MM.1S (cell line): ENCODE measurements around the gene ARFGEF2.

Experiments
- DNase-seq: peaks from one replicate; pipeline ENCODE4 v3.0.0-alpha.2; 2015
- H2AFZ ChIP-seq: fragments of 300-600 bp; sonication (generic); 2 replicates; pipeline ENCODE4 v1.6.0; 2016; ENCODE audit warnings: antibody characterized with exemption, low read length
- H3F3A ChIP-seq: fragments of 300-600 bp; sonication (generic); 2 replicates; pipeline ENCODE4 v1.6.1; 2016; ENCODE audit warnings: mild to moderate bottlenecking, antibody characterized with exemption, low read length, moderate library complexity, mixed read lengths; ENCODE audit not compliant: insufficient read depth
- H3K27ac ChIP-seq: fragments of 300-600 bp; sonication (generic); 2 replicates; pipeline ENCODE4 v1.5.1; 2016; ENCODE audit warnings: mild to moderate bottlenecking, low read length
- H3K27me3 ChIP-seq: fragments of 300-600 bp; sonication (generic); replicated peaks from 2 replicates; pipeline ENCODE4 v1.6.0; 2016; ENCODE audit warnings: low read length; ENCODE audit not compliant: insufficient read depth
- H3K36me3 ChIP-seq: fragments of 300-600 bp; sonication (generic); replicated peaks from 2 replicates; pipeline ENCODE4 v1.6.1; 2016; ENCODE audit warnings: mild to moderate bottlenecking, low read length, mixed read lengths; ENCODE audit not compliant: insufficient read depth
- H3K4me1 ChIP-seq: fragments of 300-600 bp; sonication (generic); 2 replicates; pipeline ENCODE4 v1.6.1; 2016; ENCODE audit warnings: low read length, mixed read lengths
- H3K4me2 ChIP-seq: fragments of 300-600 bp; sonication (generic); 2 replicates; pipeline ENCODE4 v1.6.0; 2016; ENCODE audit warnings: low read depth, low read length
- H3K4me3 ChIP-seq: fragments of 300-600 bp; sonication (generic); 2 replicates; pipeline ENCODE4 v1.5.1; 2016; ENCODE audit warnings: low read length, mixed read lengths
- H3K79me2 ChIP-seq: fragments of 300-600 bp; sonication (generic); 2 replicates; pipeline ENCODE4 v1.6.1; 2016; ENCODE audit warnings: mixed run types, low read length, mixed read lengths
- H3K9ac ChIP-seq: fragments of 300-600 bp; sonication (generic); 2 replicates; pipeline ENCODE4 v1.6.1; 2016; ENCODE audit warnings: low read length, mixed read lengths
- H3K9me2 ChIP-seq: fragments of 300-600 bp; sonication (generic); replicated peaks from 2 replicates; pipeline ENCODE4 v1.6.1; 2016; ENCODE audit warnings: mild to moderate bottlenecking, low read length, mixed read lengths; ENCODE audit not compliant: insufficient read depth
- H3K9me3 ChIP-seq: fragments of 300-600 bp; sonication (generic); replicated peaks from 2 replicates; pipeline ENCODE4 v1.6.1; 2016; ENCODE audit warnings: mild to moderate bottlenecking, low read length, mixed read lengths; ENCODE audit not compliant: insufficient read depth
- H4K20me1 ChIP-seq: fragments of 300-600 bp; sonication (generic); 2 replicates; pipeline ENCODE4 v1.6.1; 2016; ENCODE audit warnings: mild to moderate bottlenecking, low read length, moderate library complexity, mixed read lengths; ENCODE audit not compliant: insufficient read depth
- CTCF ChIP-seq: fragments of 300-600 bp; sonication (generic); IDR thresholded peaks from 2 replicates; pipeline ENCODE4 v1.5.1; 2016; ENCODE audit warnings: antibody characterized with exemption, low read length, mixed read lengths
- EZH2 ChIP-seq: fragments of 300-600 bp; sonication (generic); optimal IDR thresholded peaks from 2 replicates; pipeline ENCODE3; 2017; ENCODE audit warnings: low read depth, mild to moderate bottlenecking, antibody characterized with exemption, low read length, mixed read lengths
- EZH2phosphoT487 ChIP-seq: fragments of 300-600 bp; sonication (generic); IDR thresholded peaks from 2 replicates; pipeline ENCODE4 v1.6.1; 2018; ENCODE audit warnings: antibody characterized with exemption, low read length

ARFGEF2 gene

GRCh38 chr20:49032455-49032854 lies 110.9 kb downstream of the ARFGEF2 start:
- Histone ChIP-seq H3K9me2 (no peaks in the 10 kb centered on the region), H3K27me3 (no peaks in the 10 kb centered on the region), H3K4me3 (no peak overlapping the region), H3K36me3 (peaks cover 10% of the 10 kb centered on the region; the same call in 1 of the 2 replicates), H3K9me3 (no peaks in the 10 kb centered on the region), H2AFZ (no peak overlapping the region), H3K4me2 (no peak overlapping the region), H3K79me2 (no peaks in the 10 kb centered on the region), H3K27ac (no peak overlapping the region), H3F3A (peaks cover 12% of the 10 kb centered on the region), H3K4me1 (peaks cover 2% of the 10 kb centered on the region; the same call in 1 of the 2 replicates), H4K20me1 (no peaks in the 10 kb centered on the region), H3K9ac (no peak overlapping the region)
- TF ChIP-seq EZH2phosphoT487, result no peak
- TF ChIP-seq EZH2, result no peak
- no peak for TF ChIP-seq CTCF
- DNase-seq, result no peak

GRCh38 chr20:49034070-49034732 lies 112.7 kb downstream of the ARFGEF2 start:
- Histone ChIP-seq H3K79me2 (no peaks in the 10 kb centered on the region), H3K27me3 (no peaks in the 10 kb centered on the region)
- DNase-seq, result no peak

GRCh38 chr20:49037962-49038387 lies 116.5 kb downstream of the ARFGEF2 start:
- Histone ChIP-seq H3K27me3 (no peaks in the 10 kb centered on the region), H3K4me1 (peaks cover 15% of the 10 kb centered on the region), H3K9me3 (no peaks in the 10 kb centered on the region), H3K79me2 (no peaks in the 10 kb centered on the region), H3K9ac (no peak overlapping the region), H4K20me1 (no peaks in the 10 kb centered on the region), H3K9me2 (no peaks in the 10 kb centered on the region), H3K4me2 (peak overlapping the region; percentile 40), H3K27ac (peak overlapping the region; percentile 33; the same call in 1 of the 2 replicates), H3F3A (peaks cover 20% of the 10 kb centered on the region), H3K36me3 (peaks cover 1% of the 10 kb centered on the region; the same call in 1 of the 2 replicates), H3K4me3 (no peak overlapping the region), H2AFZ (no peak overlapping the region)
- TF ChIP-seq CTCF (no peak), EZH2phosphoT487 (no peak), EZH2 (no peak)
- peak; percentile 66 for DNase-seq

More at GRCh38 chr20:49034070-49034732, 112.7 kb downstream of the ARFGEF2 start:
- H3K27ac ChIP-seq, result no peak overlapping the region
- no peaks in the 10 kb centered on the region for H3K9me3 ChIP-seq
- no peak overlapping the region for H3K9ac ChIP-seq
- no peak overlapping the region for H2AFZ ChIP-seq
- no peaks in the 10 kb centered on the region for H4K20me1 ChIP-seq
- H3K4me1 ChIP-seq, result peaks cover 15% of the 10 kb centered on the region
- no peaks in the 10 kb centered on the region for H3K9me2 ChIP-seq
- H3K4me2 ChIP-seq, result no peak overlapping the region
- TF ChIP-seq EZH2phosphoT487, result no peak
- TF ChIP-seq EZH2, result no peak
- TF ChIP-seq CTCF, result no peak
- H3K4me3 ChIP-seq, result no peak overlapping the region
- H3K36me3 ChIP-seq, result peaks cover 5% of the 10 kb centered on the region; the same call in 1 of the 2 replicates
- H3F3A ChIP-seq, result peaks cover 20% of the 10 kb centered on the region
